H9 (cell line): Measurements from ENCODE around the gene SSX7. TPM values are rescaled to one million over a fixed set of nuclear protein-coding genes. Genes with fewer than 3 reads are reported as not detected.
"Not testable (repeated sequence)": the region's sequence is repeated elsewhere in the genome, so short reads cannot be mapped to it uniquely, and the experiment has no call there.

Experiments used
- DNase-seq: peaks from one replicate; pipeline ENCODE4 v3.0.0-alpha.2; 2017
- H2AFZ ChIP-seq: one replicate; pipeline ENCODE4 v1.6.1; 2013; ENCODE audit warnings: mild to moderate bottlenecking, low read length, control low read depth, moderate library complexity
- H2AK5ac ChIP-seq: 2 replicates; pipeline ENCODE4 v1.6.1; 2013; ENCODE audit warnings: low read length, control low read depth, mixed read lengths; ENCODE audit not compliant: insufficient read length
- H2BK120ac ChIP-seq: one replicate; pipeline ENCODE4 v1.6.1; 2013; ENCODE audit warnings: low read depth, mild to moderate bottlenecking, low read length, control low read depth, inconsistent platforms; ENCODE audit not compliant: poor library complexity, severe bottlenecking
- H2BK12ac ChIP-seq: 2 replicates; pipeline ENCODE4 v1.6.1; 2013; ENCODE audit warnings: low read length, control low read depth, mixed read lengths, low read depth; ENCODE audit not compliant: insufficient read length
- H2BK15ac ChIP-seq: 2 replicates; pipeline ENCODE4 v1.6.1; 2013; ENCODE audit warnings: low read depth, low read length, control low read depth
- H2BK20ac ChIP-seq: one replicate; pipeline ENCODE4 v1.6.1; 2013; ENCODE audit warnings: low read depth, mild to moderate bottlenecking, low read length, control low read depth, inconsistent platforms; ENCODE audit not compliant: poor library complexity, severe bottlenecking
- H2BK5ac ChIP-seq: 2 replicates; pipeline ENCODE4 v1.6.1; 2013; ENCODE audit warnings: low read length, control low read depth, mixed read lengths; ENCODE audit not compliant: insufficient read length
- H3K14ac ChIP-seq: 2 replicates; pipeline ENCODE4 v1.6.1; 2013; ENCODE audit warnings: low read length, control low read depth; ENCODE audit not compliant: insufficient read depth
- H3K18ac ChIP-seq: 2 replicates; pipeline ENCODE4 v1.6.1; 2013; ENCODE audit warnings: low read depth, mild to moderate bottlenecking, mixed read lengths, low read length, control low read depth; ENCODE audit not compliant: insufficient read length
- H3K23ac ChIP-seq: 2 replicates; pipeline ENCODE4 v1.6.1; 2013; ENCODE audit warnings: low read length, control low read depth, mixed read lengths, low read depth; ENCODE audit not compliant: insufficient read length
- H3K23me2 ChIP-seq: 2 replicates; pipeline ENCODE4 v1.6.1; 2013; ENCODE audit warnings: low read depth, mild to moderate bottlenecking, mixed read lengths, low read length, control low read depth; ENCODE audit not compliant: insufficient read length, poor library complexity, severe bottlenecking
- H3K27ac ChIP-seq: 2 replicates; pipeline ENCODE4 v1.5.1; 2013; ENCODE audit warnings: low read length, control low read depth, mixed read lengths, low read depth; ENCODE audit not compliant: insufficient read length
- H3K27me3 ChIP-seq: 2 replicates; pipeline ENCODE4 v1.6.1; 2013; ENCODE audit warnings: low read length, control low read depth, inconsistent platforms; ENCODE audit not compliant: insufficient read depth
- H3K4ac ChIP-seq: 2 replicates; pipeline ENCODE4 v1.6.1; 2013; ENCODE audit warnings: low read depth, mild to moderate bottlenecking, control low read depth, inconsistent platforms, low read length, moderate library complexity
- H3K4me1 ChIP-seq: 2 replicates; pipeline ENCODE4 v1.6.1; 2013; ENCODE audit warnings: low read length, control low read depth, inconsistent platforms; ENCODE audit not compliant: insufficient read depth
- H3K4me2 ChIP-seq: 2 replicates; pipeline ENCODE4 v1.6.1; 2013; ENCODE audit warnings: low read length, control low read depth, mixed read lengths; ENCODE audit not compliant: insufficient read length, insufficient read depth
- H3K56ac ChIP-seq: 2 replicates; pipeline ENCODE4 v1.6.1; 2013; ENCODE audit warnings: low read depth, mild to moderate bottlenecking, mixed read lengths, low read length, control low read depth; ENCODE audit not compliant: insufficient read length
- H3K79me1 ChIP-seq: 2 replicates; pipeline ENCODE4 v1.6.1; 2013; ENCODE audit warnings: low read depth, mild to moderate bottlenecking, moderate library complexity, low read length, control low read depth, inconsistent platforms; ENCODE audit not compliant: insufficient read depth, poor library complexity, severe bottlenecking
- H3K79me2 ChIP-seq: 2 replicates; pipeline ENCODE4 v1.6.1; 2013; ENCODE audit warnings: low read length, control low read depth, inconsistent platforms; ENCODE audit not compliant: insufficient read depth
- H3K9ac ChIP-seq: 2 replicates; pipeline ENCODE4 v1.6.1; 2013; ENCODE audit warnings: low read length, control low read depth, mixed read lengths; ENCODE audit not compliant: insufficient read length; ENCODE audit errors: extremely low read depth
- H3K9me3 ChIP-seq: one replicate; pipeline ENCODE4 v1.6.1; 2013; ENCODE audit warnings: low read depth, low read length, inconsistent platforms; ENCODE audit not compliant: control insufficient read depth
- H3T11ph ChIP-seq: one replicate; pipeline ENCODE4 v1.6.1; 2013; ENCODE audit warnings: mild to moderate bottlenecking, low read length, control low read depth, inconsistent platforms
- H4K20me1 ChIP-seq: one replicate; pipeline ENCODE4 v1.6.1; 2013; ENCODE audit not compliant: control insufficient read depth, insufficient read length, insufficient read depth
- H4K5ac ChIP-seq: 2 replicates; pipeline ENCODE4 v1.6.1; 2013; ENCODE audit warnings: low read depth, mild to moderate bottlenecking, mixed read lengths, low read length, control low read depth; ENCODE audit not compliant: insufficient read length
- H4K8ac ChIP-seq: replicated peaks from 2 replicates; pipeline ENCODE4 v1.6.1; 2013; ENCODE audit warnings: low read length, control low read depth, mixed read lengths, low read depth; ENCODE audit not compliant: insufficient read length
- H4K91ac ChIP-seq: 2 replicates; pipeline ENCODE4 v1.6.1; 2013; ENCODE audit warnings: low read depth, mild to moderate bottlenecking, moderate library complexity, mixed read lengths, low read length, control low read depth; ENCODE audit not compliant: insufficient read length
- H3K27ac Mint-ChIP-seq, 3 experiments: 2 replicates in 2 of 3; 3 replicates in 1 of 3; pipeline ENCODE4 v1.8.0; 2020 to 2021; ENCODE audit warnings: mixed read lengths in 3 of 3, mild to moderate bottlenecking in 1 of 3, moderate library complexity in 1 of 3
- H3K27me3 Mint-ChIP-seq: 2 replicates; pipeline ENCODE4 v1.8.0; 2021; ENCODE audit warnings: low read depth, mild to moderate bottlenecking, moderate library complexity, mixed read lengths
- H3K36me3 Mint-ChIP-seq, 3 experiments: 2 replicates in 2 of 3; 3 replicates in 1 of 3; pipeline ENCODE4 v1.8.0; 2020 to 2021; ENCODE audit warnings: low read depth in 3 of 3, mixed read lengths in 3 of 3; ENCODE audit not compliant: insufficient read depth in 1 of 3
- H3K4me1 Mint-ChIP-seq, 2 experiments: 2 replicates each; pipeline ENCODE4 v1.8.0; 2020; ENCODE audit warnings: mixed read lengths in 2 of 2
- H3K4me3 Mint-ChIP-seq, 2 experiments: 2 replicates in 1 of 2; 3 replicates in 1 of 2; pipeline ENCODE4 v1.8.0; 2020 to 2021; ENCODE audit warnings: mild to moderate bottlenecking in 2 of 2, mixed read lengths in 2 of 2, moderate library complexity in 1 of 2
- H3K9me3 Mint-ChIP-seq, 2 experiments: 2 replicates in 1 of 2; 3 replicates in 1 of 2; pipeline ENCODE4 v1.8.0; 2020; ENCODE audit warnings: mild to moderate bottlenecking in 2 of 2, mixed read lengths in 2 of 2, moderate library complexity in 1 of 2
- WGBS: extraction: QIAGEN DNeasy Blood & Tissue Kit; methylation state at CpG from one replicate; pipeline ENCODE4 v1.1.7; 2013; ENCODE audit warnings: missing lambda C conversion rate, low lambda C conversion rate, mixed read lengths; ENCODE audit not compliant: insufficient read length; ENCODE audit errors: extremely low coverage; 5-methylcytosine and 5-hydroxymethylcytosine counted together
- total RNA-seq: library from RNA; stranded (reverse); gene quantifications from 2 replicates; pipeline ENCODE4 v1.2.1, GENCODE V29; 2021
- TF ChIP-seq, protein P1 (sequence below): fragments of 200-600 bp; sonication (generic); conservative IDR thresholded peaks from 3 replicates; pipeline ENCODE4 v1.8.0; 2021; ENCODE audit warnings: antibody characterized with exemption, mild to moderate bottlenecking

The SSX7 gene
- total RNA-seq, 1 experiment from 2014 or later = not detected

DNA sequence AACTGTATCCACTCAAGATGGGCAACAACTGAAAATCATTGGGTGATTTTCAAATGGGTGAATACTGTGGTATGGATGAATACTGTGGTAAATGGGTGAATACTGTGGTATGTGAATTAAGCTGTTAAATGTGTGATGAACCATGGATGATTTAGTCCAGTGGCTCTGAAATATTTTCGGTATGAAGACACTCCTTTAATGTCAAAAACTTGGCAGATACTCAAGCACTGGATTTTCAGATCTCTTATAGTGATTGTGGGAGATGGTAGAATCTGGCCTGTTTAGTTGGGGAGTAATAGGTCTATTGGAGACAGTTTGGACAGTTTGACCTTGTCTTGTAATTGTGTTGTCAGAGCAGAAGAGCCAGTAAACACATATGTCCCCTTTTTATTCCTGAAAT is 45.7 kb downstream of the SSX7 start:
- Histone ChIP-seq H3K27ac (no peak overlapping the region), H3K79me2 (no peaks in the 10 kb centered on the region), H3K23ac (no peak overlapping the region), H2AFZ (no peak overlapping the region), H3K4ac (no peak overlapping the region), H3K9ac (no peak overlapping the region), H3K56ac (no peak overlapping the region), H3K23me2 (no peaks in the 10 kb centered on the region), H2BK12ac (no peak overlapping the region), H2AK5ac (no peak overlapping the region), H3T11ph (no peak overlapping the region), H3K27me3 (no peaks in the 10 kb centered on the region), H4K8ac (no peak overlapping the region), H2BK5ac (no peak overlapping the region), H3K18ac (no peak overlapping the region), H3K9me3 (peaks cover 30% of the 10 kb centered on the region), H3K79me1 (no peaks in the 10 kb centered on the region), H2BK15ac (no peak overlapping the region), H4K20me1 (no peaks in the 10 kb centered on the region), H2BK120ac (no peak overlapping the region), H3K4me2 (no peak overlapping the region), H3K14ac (no peak overlapping the region), H2BK20ac (no peak overlapping the region), H4K91ac (no peak overlapping the region), H4K5ac (no peak overlapping the region), H3K4me1 (no peaks in the 10 kb centered on the region)
- no peaks in the 10 kb centered on the region for H3K4me1 Mint-ChIP-seq
- H3K4me3 Mint-ChIP-seq = no peak overlapping the region
- peaks cover 74 to 89% of the 10 kb centered on the region in 2 experiments for H3K9me3 Mint-ChIP-seq
- H3K36me3 Mint-ChIP-seq = peaks cover 0 to 3% (median 0%) of the 10 kb centered on the region in 3 experiments; a peak in 3 of 7 replicates
- no peak overlapping the region for H3K27ac Mint-ChIP-seq
- no peak for DNase-seq
- WGBS = no CpG with 5 or more reads among the region's 1 CpG
- H3K27me3 Mint-ChIP-seq = no peaks in the 10 kb centered on the region; the same call in 1 of the 2 replicates
- TF ChIP-seq, protein P1, sequence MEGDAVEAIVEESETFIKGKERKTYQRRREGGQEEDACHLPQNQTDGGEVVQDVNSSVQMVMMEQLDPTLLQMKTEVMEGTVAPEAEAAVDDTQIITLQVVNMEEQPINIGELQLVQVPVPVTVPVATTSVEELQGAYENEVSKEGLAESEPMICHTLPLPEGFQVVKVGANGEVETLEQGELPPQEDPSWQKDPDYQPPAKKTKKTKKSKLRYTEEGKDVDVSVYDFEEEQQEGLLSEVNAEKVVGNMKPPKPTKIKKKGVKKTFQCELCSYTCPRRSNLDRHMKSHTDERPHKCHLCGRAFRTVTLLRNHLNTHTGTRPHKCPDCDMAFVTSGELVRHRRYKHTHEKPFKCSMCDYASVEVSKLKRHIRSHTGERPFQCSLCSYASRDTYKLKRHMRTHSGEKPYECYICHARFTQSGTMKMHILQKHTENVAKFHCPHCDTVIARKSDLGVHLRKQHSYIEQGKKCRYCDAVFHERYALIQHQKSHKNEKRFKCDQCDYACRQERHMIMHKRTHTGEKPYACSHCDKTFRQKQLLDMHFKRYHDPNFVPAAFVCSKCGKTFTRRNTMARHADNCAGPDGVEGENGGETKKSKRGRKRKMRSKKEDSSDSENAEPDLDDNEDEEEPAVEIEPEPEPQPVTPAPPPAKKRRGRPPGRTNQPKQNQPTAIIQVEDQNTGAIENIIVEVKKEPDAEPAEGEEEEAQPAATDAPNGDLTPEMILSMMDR = no peak

DNA sequence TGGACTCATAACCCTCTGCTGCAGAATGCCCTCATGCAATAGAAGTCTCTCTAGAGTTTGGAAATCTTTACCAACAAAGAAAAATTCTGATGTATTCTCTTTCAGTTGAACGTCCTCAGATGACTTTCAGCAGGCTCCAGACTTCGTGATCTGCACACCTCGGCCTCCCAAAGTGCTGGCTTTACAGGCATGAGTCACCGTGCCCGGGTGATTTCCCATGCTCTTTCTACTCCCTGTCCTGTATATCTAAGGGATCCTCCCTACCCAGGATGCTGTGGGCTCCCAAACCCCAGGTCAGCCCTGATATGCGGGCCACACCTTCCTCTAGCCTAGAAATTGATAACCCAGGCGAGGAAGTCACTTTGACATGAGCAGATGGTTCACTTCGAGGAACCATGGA is 51.5 kb downstream of the SSX7 start:
- H4K5ac ChIP-seq, H4K20me1 ChIP-seq, H3K9ac ChIP-seq, H2BK12ac ChIP-seq, H4K91ac ChIP-seq, H2BK20ac ChIP-seq, H2BK15ac ChIP-seq, H4K8ac ChIP-seq, H3T11ph ChIP-seq, H3K23me2 ChIP-seq, H2BK5ac ChIP-seq, H3K14ac ChIP-seq, H3K23ac ChIP-seq, H2BK120ac ChIP-seq, H3K36me3 Mint-ChIP-seq, H3K4me3 Mint-ChIP-seq, H3K27ac Mint-ChIP-seq, H3K4me1 ChIP-seq, H3K56ac ChIP-seq, DNase-seq, H2AFZ ChIP-seq, H3K4me2 ChIP-seq, H3K4me1 Mint-ChIP-seq, H2AK5ac ChIP-seq, H3K79me1 ChIP-seq, H3K27me3 Mint-ChIP-seq, H3K4ac ChIP-seq, H3K27ac ChIP-seq, H3K18ac ChIP-seq, H3K27me3 ChIP-seq, H3K79me2 ChIP-seq: not testable (repeated sequence)
- peaks cover 24% of the 10 kb centered on the region for H3K9me3 ChIP-seq
- no CpG with 5 or more reads among the region's 8 CpGs for WGBS
- peaks cover 57 to 66% of the 10 kb centered on the region in 2 experiments for H3K9me3 Mint-ChIP-seq
